ENCODE data around the gene NUFIP2.
"Not testable (repeated sequence)": the region's sequence is repeated elsewhere in the genome, so short reads cannot be mapped to it uniquely, and the experiment has no call there.

NUFIP2 gene, protein sequence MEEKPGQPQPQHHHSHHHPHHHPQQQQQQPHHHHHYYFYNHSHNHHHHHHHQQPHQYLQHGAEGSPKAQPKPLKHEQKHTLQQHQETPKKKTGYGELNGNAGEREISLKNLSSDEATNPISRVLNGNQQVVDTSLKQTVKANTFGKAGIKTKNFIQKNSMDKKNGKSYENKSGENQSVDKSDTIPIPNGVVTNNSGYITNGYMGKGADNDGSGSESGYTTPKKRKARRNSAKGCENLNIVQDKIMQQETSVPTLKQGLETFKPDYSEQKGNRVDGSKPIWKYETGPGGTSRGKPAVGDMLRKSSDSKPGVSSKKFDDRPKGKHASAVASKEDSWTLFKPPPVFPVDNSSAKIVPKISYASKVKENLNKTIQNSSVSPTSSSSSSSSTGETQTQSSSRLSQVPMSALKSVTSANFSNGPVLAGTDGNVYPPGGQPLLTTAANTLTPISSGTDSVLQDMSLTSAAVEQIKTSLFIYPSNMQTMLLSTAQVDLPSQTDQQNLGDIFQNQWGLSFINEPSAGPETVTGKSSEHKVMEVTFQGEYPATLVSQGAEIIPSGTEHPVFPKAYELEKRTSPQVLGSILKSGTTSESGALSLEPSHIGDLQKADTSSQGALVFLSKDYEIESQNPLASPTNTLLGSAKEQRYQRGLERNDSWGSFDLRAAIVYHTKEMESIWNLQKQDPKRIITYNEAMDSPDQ

DNA sequence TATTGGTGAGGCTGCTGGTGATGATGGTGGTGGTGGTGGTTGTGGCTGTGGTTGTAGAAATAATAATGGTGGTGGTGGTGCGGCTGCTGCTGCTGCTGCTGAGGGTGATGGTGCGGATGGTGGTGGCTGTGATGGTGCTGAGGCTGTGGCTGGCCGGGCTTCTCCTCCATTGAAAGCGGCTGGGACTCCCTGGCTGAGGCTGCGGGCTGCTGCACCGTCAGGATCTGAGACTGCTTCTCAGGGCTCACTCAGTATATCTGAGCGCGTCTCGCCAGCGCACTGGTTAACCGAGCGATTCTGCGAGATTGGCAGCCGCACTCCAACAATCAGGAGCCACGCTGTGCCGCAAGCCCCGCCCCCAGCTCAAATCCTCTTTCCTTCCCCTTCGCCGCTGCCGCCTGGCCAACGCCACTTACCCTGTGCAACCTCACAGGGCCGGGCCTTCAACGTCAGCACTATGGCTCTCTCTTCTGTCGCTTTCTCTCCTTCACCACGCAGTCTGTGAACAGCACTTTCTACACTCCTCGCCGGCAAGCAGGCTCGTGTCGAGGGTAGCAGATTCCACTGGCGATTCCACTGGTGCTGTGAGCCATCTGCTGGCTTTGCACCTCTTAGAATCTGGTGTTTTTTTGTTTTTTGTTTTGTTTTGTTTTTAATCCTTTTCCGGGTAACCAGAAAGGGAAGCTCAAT lies at the start of gene NUFIP2:
TSS of gene NUFIP2 (minus strand) at position 259 of the 690 bp plus-strand sequence. CDS start at position 170, 89 bp downstream.
- DNase-seq, result peak; percentile 98

DNA sequence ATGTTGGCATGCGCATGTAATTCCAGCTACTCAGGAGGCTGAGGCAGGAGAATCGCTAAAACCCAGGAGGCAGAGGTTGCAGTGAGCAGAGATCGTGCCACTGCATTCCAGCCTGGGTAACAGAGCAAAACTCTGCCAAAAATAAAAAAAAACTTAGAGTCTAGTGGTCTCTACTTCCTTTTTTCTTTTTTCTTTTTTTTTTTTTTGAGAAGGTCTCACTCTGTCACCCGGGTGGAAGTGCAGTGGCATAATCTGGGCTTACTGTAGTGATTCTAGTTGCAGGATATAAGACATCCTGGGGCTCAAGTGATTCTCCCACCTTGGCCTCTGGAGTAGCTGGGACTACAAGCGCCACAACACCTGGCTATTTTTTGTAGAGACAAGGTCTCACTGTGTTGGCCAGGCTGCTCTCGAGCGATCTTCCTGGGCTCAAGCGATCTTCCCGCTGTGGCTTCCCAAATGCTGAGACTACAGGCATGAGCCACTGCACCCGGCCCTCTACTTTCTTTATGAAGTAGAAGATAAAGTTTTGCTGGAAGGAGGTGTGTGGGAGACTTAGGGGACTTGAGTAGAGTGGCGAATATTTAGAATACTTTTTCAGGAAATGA lies 48.3 kb upstream of the NUFIP2 start:
- DNase-seq, result no peak

DNA sequence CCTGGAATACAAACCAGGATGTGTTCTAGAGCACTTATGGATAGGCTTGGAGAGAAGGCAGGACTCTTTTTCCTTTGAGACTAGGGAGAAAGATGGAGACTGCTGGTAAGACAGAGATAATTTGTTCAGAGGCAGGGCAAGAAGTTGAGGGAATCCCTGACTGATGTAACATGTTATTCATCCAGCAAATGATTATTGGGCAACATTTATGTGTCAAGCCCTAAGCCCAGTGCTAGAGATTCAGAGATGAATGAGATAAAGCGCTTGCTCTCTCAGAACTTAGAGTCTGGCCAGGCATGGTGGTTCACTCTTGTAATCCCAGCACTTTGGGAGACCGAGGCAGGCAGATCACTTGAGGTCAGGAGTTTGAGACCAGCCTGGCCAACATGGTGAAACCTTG lies 47.8 kb upstream of the NUFIP2 start:
- no peak for DNase-seq

DNA sequence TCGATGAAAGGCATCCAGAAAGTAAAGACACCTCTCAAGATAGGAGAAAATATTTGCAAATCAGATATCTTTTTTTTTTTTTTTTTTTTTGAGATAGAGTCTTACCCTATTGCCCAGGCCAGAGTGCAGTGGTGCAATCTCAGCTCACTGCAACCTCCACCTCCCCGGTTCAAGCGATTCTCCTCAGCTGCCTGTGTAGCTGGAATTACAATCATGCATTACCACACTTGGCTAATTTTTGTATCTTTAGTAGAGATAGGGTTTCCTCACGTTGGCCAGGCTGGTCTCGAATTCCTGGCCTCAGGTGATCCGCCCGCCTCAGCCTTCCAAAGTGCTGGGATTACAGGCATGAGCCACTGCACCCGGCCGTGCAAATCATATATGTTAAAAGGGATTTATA lies 45.1 kb upstream of the NUFIP2 start:
- not testable (repeated sequence) for DNase-seq

GRCh38 chr17:29331708-29332085 lies 37.7 kb upstream of the NUFIP2 start:
- DNase-seq, result no peak

DNA sequence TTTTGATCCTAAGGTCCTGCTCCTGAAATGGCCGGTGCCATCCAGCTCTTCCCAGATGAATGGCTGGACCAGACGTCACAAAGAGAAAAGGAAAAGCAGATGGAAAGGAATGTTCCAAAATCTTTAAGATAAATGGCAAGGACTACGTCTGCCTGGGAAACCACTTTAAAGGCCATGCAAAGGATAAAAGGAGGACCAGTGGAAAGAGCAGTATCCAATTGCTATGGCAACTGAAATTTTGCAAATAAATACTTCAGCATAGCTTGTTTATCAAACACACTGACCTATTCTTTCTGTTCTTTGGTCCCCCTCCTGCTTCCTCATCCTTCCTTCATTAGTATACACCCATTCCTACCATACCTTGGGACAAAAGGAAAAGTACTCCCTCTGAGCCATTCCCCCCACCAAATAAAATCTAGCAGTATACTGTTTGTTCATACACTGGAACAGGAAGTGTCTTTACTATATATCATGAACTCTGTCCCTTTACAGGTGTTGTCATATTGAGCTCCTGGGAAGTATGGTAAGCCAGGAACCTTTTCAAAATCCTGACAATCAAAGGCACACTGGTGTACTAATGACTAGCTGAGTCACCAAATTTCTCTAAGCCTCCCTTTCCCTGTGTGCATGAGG lies 37.2 kb upstream of the NUFIP2 start:
- no peak for DNase-seq

- DNase-seq, result no peak
These were observed 33.5 kb upstream of the NUFIP2 start for GRCh38 chr17:29327412-29327811.

- no peak for DNase-seq
These were observed 32.3 kb upstream of the NUFIP2 start for GRCh38 chr17:29326023-29326813.

DNA sequence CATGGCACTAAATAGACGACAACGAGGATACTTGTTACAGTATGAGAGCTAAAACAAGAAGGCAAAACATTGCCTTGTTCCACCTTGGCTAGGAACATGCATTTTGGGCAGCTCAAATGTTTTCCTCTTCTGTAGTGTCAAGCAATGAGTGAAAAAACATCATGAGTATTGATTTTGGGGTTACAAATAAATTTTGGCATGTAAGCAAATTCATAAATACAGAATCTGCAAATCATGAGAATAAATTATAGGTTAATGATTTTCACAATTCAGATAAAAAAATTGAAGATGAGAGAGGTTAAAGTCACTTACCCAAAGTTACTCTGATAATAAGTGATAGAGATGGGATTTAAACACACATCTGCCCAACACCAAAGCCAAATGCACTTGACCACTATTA lies 28.4 kb upstream of the NUFIP2 start:
- DNase-seq, result no peak

- DNase-seq, result no peak
These were observed 9.4 kb upstream of the NUFIP2 start for GRCh38 chr17:29303386-29303785.

DNA sequence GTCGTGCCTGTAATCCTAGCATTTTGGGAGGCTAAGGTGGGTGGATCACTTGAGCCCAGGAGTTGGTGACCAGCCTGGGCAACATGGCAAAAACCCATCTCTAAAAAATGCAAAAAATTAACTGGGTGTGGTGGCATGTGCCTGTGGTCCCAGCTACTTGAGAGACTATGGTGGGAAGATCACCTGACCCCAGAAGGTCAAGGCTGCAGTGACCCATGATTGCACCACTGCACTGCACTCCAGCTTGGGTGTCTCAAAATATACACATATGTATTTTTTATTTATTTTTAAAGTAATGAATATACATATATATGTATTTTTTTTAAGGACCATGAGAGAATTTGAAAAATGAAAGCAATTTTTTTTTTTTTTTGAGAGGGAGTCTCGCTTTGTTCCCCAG lies 5.1 kb upstream of the NUFIP2 start:
- no peak for DNase-seq

DNA sequence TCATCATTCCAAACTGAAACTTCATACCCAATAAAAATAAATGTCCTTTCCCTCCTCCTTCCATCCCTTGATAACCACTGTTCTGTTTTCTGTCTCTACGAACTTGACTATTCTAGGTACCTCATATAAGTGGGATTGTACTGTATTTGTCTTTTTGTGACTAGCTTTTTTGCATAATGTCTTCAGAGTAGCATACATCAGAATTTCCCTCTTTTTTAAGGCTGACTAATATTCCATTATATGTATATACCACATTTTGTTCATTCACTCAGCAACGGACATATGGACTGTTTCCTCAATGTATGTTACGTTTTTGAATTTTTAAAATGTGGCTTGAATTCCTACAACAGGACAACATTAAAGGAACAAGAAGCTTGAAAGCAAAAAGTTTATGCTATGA lies 1.5 kb upstream of the NUFIP2 start:
- no peak for DNase-seq

DNA sequence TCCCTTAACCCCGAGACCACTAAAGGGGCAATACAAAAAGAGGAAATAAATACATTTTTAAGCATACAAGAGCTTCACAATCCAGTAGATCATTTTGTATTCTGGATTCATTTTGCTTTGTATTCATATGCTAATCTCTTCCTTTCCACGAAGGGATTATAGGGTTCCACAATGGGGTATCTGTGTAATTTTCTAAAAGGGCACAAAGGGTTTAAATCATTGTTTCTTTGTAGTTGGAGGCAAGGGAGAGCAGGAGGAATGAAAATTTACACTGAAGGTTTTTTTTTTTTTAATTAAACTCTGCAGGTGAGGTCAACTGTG lies 592 bp upstream of the NUFIP2 start:
- DNase-seq, result no peak

DNA sequence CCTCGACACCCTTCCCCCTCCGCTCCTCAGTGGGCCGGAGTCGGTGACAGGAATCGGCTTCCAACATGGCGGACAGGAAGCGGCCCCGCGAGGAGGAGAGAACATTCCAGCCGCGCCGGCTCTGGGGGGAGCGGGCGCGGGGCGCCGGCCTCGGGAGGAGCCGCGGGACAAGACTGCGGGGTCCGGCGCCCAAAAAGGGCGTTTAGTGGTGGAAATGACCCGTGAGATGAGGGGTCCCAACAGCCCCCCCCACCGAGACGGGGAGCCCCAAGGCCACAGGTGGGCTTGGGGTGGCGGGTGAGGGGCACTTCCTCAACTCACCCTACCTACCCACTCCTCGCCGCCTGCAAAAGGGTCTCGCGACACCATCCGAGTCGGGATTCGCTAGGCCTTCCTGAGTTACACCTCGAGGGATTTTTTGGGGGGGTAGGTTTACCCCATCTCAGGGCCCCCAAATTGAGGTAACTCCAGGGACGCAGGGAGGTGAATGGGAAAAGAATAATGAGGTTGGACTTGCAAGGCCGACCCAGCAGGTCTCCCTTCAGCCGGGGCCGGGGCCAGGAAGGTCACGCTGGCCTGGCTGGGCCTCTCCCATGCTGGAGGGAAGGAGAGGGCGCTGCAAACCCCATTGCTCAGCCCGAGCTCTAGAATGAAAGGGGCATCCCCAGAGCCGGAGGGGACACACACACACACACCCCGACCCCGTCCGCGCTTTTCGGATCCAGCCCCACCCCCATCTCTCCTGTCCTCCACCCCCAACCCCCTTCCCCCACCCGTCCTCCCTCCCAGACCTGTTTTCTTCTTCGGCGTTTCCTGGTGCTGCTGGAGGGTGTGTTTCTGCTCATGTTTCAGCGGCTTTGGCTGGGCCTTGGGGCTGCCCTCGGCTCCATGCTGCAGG lies 707 bp downstream of the NUFIP2 start:
- peak; percentile 19 for DNase-seq

DNA sequence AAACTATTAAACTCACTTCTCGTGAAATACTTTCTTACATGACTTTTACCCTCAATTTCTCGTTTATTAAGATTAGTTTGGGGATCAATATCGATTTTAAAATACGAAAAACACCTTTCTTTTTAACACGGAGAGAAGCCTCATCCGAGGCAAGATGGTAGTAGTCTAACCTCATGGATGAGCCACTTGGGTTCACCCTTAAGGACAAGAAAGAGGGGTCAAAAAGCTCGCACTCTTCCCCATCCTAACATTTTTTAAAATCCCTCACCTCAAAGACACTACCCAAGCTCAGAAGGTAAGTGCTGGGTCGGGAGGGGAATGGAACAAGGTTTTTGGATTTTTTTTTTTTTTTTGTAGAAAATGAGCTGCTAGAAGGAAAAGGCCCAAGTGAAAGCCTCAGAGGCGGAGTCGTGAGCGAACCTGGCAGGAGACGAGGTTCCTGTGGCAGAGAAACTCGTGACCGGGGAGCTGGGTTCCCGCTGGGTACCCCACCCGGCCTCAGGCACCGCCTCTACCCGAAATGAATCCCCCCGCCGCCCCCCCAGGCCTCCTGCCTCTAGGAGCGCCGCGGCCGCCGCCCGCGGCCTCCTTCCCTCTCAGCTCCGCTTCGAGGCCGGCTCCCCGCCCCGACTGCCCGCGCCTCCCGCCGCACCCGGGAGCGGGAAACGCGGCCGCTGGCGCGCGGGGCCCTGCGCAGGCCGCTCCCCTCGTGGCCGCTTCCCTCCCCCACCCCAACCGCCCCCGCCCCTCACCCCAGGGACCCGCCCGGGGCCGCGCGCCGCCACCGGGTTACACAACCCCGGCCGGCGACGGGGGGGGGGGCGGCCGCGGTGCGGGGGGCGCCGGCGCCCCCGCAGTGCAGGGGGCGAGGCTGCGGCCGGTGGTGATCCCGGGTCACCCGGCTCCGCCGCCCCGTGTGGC lies 1.6 kb downstream of the NUFIP2 start:
- peak; percentile 16 for DNase-seq

DNA sequence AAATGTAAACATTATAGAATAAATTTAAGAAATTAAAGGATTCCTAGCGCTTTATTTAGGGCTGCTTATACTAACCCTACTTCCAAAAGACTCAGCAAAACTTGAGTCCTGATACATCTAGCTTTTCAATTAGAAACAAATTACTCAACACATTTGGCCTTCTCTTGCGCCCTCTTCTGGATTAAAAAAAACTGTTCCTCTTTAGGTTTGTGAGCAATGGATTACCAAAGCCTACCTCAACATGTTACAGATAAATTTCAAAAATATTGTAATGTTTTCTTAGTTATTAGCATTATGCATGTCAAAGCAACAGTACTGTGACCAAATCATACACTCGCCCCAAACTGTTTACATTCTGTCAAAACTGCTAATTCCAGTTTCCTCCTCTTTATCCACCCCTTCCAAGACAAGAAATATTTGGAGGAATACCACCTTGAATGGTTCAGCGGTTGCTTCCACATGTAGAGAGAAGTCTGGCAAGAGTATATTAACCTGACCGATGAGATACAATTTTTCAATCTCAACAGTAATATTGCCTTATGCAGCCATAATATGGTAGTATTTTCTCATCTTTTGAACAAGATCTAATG lies 2.7 kb downstream of the NUFIP2 start:
- no peak for DNase-seq

GRCh38 chr17:29289852-29290251 lies 4.1 kb downstream of the NUFIP2 start:
- DNase-seq, result no peak

DNA sequence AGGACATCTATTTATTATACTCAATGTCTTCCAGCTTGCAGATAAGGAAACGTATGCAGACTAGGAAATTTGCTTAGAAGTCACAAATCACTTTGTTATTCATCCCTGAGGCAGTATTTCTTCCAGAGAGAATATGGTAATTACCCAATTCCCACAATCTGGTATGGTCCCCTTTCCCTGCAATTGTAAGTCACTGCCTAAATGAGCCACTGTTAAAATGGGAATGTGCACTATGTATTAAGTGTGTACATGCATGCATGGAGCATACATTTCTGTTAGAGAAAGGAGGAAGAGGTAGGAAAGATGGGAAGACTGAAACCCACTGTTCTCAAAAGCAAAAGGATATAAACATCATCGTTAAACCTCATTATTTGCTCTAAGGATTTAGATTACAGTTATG lies 10.0 kb downstream of the NUFIP2 start:
- no peak for DNase-seq

DNA sequence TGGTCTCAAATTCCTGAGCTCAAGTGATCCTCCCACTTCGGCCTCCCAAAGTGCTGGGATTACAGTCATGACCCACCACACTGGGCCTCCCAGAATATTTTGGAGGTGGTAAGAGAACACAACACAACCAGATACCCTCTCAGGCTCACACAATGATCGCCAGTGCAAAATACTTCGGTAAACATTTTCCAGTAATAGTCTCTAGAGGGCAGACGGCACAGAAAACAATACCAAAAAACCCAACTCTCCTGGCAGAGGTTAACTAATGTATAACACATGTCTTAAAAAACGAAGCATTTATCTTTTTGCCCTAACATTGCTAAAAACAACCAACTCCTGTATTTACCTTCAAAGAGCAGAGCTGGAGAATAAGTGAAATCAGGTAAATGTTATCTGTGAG lies 10.5 kb downstream of the NUFIP2 start:
- no peak for DNase-seq
